Measurements from ENCODE around the gene SETD2. TPM values are rescaled to one million over a fixed set of nuclear protein-coding genes. Genes with fewer than 3 reads are reported as not detected.
"Not testable (repeated sequence)": the region's sequence is repeated elsewhere in the genome, so short reads cannot be mapped to it uniquely, and the experiment has no call there.

The SETD2 gene
- polyA plus RNA-seq, 12 donors, result 34.7 to 54.7 (median 40.1) TPM

- DNase-seq, result no peak
These were observed 11.3 kb downstream of the SETD2 start for GRCh38 chr3:47152578-47152977.

- no peak for DNase-seq
These were observed 12.1 kb downstream of the SETD2 start for GRCh38 chr3:47151836-47152235.

GRCh38 chr3:47149339-47149933, 14.5 kb downstream of the SETD2 start:
- DNase-seq, result no peak

GRCh38 chr3:47145272-47145671, 18.6 kb downstream of the SETD2 start:
- no peak for DNase-seq

GRCh38 chr3:47143068-47143467, 20.8 kb downstream of the SETD2 start:
- DNase-seq, result no peak

GRCh38 chr3:47142536-47142935, 21.4 kb downstream of the SETD2 start:
- not testable (repeated sequence) for DNase-seq

GRCh38 chr3:47140973-47141461, 22.9 kb downstream of the SETD2 start:
- DNase-seq, result not testable (repeated sequence)

GRCh38 chr3:47140553-47140952, 23.4 kb downstream of the SETD2 start:
- not testable (repeated sequence) for DNase-seq

- no peak for DNase-seq
These were observed 29.6 kb downstream of the SETD2 start for GRCh38 chr3:47134311-47134710.

GRCh38 chr3:47133641-47134040, 30.3 kb downstream of the SETD2 start:
- no peak for DNase-seq

GRCh38 chr3:47130557-47130956, 33.4 kb downstream of the SETD2 start:
- DNase-seq, result no peak

- DNase-seq, result no peak
These were observed 35.8 kb downstream of the SETD2 start for GRCh38 chr3:47128137-47128536.

- DNase-seq, result no peak
These were observed 40.1 kb downstream of the SETD2 start for GRCh38 chr3:47123857-47124256.

GRCh38 chr3:47121409-47121808, 42.5 kb downstream of the SETD2 start:
- DNase-seq, result no peak

GRCh38 chr3:47120138-47120537, 43.8 kb downstream of the SETD2 start:
- DNase-seq, result no peak

- not testable (repeated sequence) for DNase-seq
These were observed 44.5 kb downstream of the SETD2 start for GRCh38 chr3:47119387-47119786.

GRCh38 chr3:47117807-47118364, 46.0 kb downstream of the SETD2 start:
- no peak for DNase-seq

GRCh38 chr3:47115524-47115923, 48.4 kb downstream of the SETD2 start:
- not testable (repeated sequence) for DNase-seq

- no peak for DNase-seq
These were observed 50.1 kb downstream of the SETD2 start for GRCh38 chr3:47113669-47114365.

- no peak for DNase-seq
These were observed 50.9 kb downstream of the SETD2 start for GRCh38 chr3:47112997-47113396.

GRCh38 chr3:47109393-47109792, 54.5 kb downstream of the SETD2 start:
- DNase-seq, result no peak

- DNase-seq, result no peak
These were observed 55.4 kb downstream of the SETD2 start for GRCh38 chr3:47108546-47108945.

- DNase-seq, result no peak
These were observed 59.7 kb downstream of the SETD2 start for GRCh38 chr3:47104259-47104658.
